Mesenchymal stem cell (in vitro differentiated cells and primary cell): ENCODE measurements around the gene KRTCAP2.
A peak's percentile ranks its signal among the peaks of the same experiment; 100 is the strongest.

Experiments used
- DNase-seq: peaks from one replicate; pipeline ENCODE4 v3.0.0-alpha.2; 2013
- H2AFZ ChIP-seq: one replicate; pipeline ENCODE4 v1.6.1; 2013; ENCODE audit warnings: low read depth, mild to moderate bottlenecking, control low read depth, inconsistent platforms, low read length, moderate library complexity
- H2AK5ac ChIP-seq: 2 replicates; pipeline ENCODE4 v1.6.1; 2013; ENCODE audit warnings: low read length, moderate library complexity, mild to moderate bottlenecking, inconsistent platforms; ENCODE audit not compliant: severe bottlenecking
- H2BK120ac ChIP-seq: one replicate; pipeline ENCODE4 v1.6.1; 2013; ENCODE audit warnings: low read depth, mild to moderate bottlenecking, inconsistent platforms, low read length, moderate library complexity
- H2BK12ac ChIP-seq, 2 experiments: one replicate each; pipeline ENCODE4 v1.6.1; 2013; ENCODE audit warnings: inconsistent platforms in 2 of 2, low read length in 2 of 2, mild to moderate bottlenecking in 2 of 2, moderate library complexity in 2 of 2, control low read depth in 1 of 2
- H2BK15ac ChIP-seq: one replicate; pipeline ENCODE4 v1.6.1; 2013; ENCODE audit warnings: mild to moderate bottlenecking, low read depth, inconsistent platforms; ENCODE audit not compliant: poor library complexity, severe bottlenecking
- H2BK5ac ChIP-seq: 2 replicates; pipeline ENCODE4 v1.6.1; 2013; ENCODE audit warnings: low read depth, mild to moderate bottlenecking, low read length, control low read depth, inconsistent platforms; ENCODE audit not compliant: poor library complexity, severe bottlenecking
- H3K14ac ChIP-seq, 2 experiments: one replicate each; pipeline ENCODE4 v1.6.1; 2013; ENCODE audit warnings: inconsistent platforms in 2 of 2, low read length in 2 of 2, control low read depth in 1 of 2, mild to moderate bottlenecking in 1 of 2, moderate library complexity in 1 of 2
- H3K18ac ChIP-seq, 2 experiments: one replicate each; pipeline ENCODE4 v1.6.1; 2013; ENCODE audit warnings: inconsistent platforms in 2 of 2, low read length in 2 of 2, control low read depth in 1 of 2, low read depth in 1 of 2, mild to moderate bottlenecking in 1 of 2
- H3K23ac ChIP-seq, 2 experiments: one replicate each; pipeline ENCODE4 v1.6.1; 2013; ENCODE audit warnings: inconsistent platforms in 2 of 2, low read length in 2 of 2, mild to moderate bottlenecking in 2 of 2, moderate library complexity in 2 of 2, control low read depth in 1 of 2
- H3K27ac ChIP-seq: 2 replicates; pipeline ENCODE4 v1.5.1; 2013; ENCODE audit warnings: mild to moderate bottlenecking, moderate library complexity, low read length, control low read depth, inconsistent platforms; ENCODE audit not compliant: poor library complexity, severe bottlenecking
- H3K27me3 ChIP-seq, 2 experiments: 2 replicates each; pipeline versions ENCODE4 v1.6.1 to v1.7.0; 2013; ENCODE audit warnings: low read length in 2 of 2, mild to moderate bottlenecking in 2 of 2, moderate library complexity in 2 of 2, control low read depth in 1 of 2, inconsistent platforms in 1 of 2; ENCODE audit not compliant: control insufficient read depth in 1 of 2, insufficient read depth in 1 of 2
- H3K36me3 ChIP-seq, 2 experiments: 2 replicates each; pipeline versions ENCODE4 v1.6.1 to v1.7.0; 2013; ENCODE audit warnings: low read length in 2 of 2, control low read depth in 1 of 2, inconsistent platforms in 1 of 2, low read depth in 1 of 2, mild to moderate bottlenecking in 1 of 2; ENCODE audit not compliant: insufficient read depth in 2 of 2, control insufficient read depth in 1 of 2
- H3K4ac ChIP-seq, 2 experiments: one replicate each; pipeline ENCODE4 v1.6.1; 2013; ENCODE audit warnings: inconsistent platforms in 2 of 2, low read length in 2 of 2, mild to moderate bottlenecking in 2 of 2, moderate library complexity in 2 of 2, control low read depth in 1 of 2, low read depth in 1 of 2
- H3K4me1 ChIP-seq: 2 replicates; pipeline ENCODE4 v1.6.1; 2013; ENCODE audit warnings: low read depth, low read length, control low read depth; ENCODE audit not compliant: control insufficient read depth, insufficient read depth
- H3K4me2 ChIP-seq: 2 replicates; pipeline ENCODE4 v1.6.1; 2013; ENCODE audit warnings: low read length, mild to moderate bottlenecking, inconsistent platforms; ENCODE audit not compliant: poor library complexity, severe bottlenecking
- H3K4me3 ChIP-seq, 2 experiments: 2 replicates each; pipeline versions ENCODE4 v1.5.1 to v1.7.0; 2013; ENCODE audit warnings: low read length in 2 of 2, mild to moderate bottlenecking in 2 of 2, control low read depth in 1 of 2, low read depth in 1 of 2; ENCODE audit not compliant: insufficient read depth in 1 of 2
- H3K79me1 ChIP-seq: replicated peaks from 2 replicates; pipeline ENCODE4 v1.6.1; 2013; ENCODE audit warnings: mild to moderate bottlenecking, control low read depth, low read length, inconsistent platforms; ENCODE audit not compliant: poor library complexity, severe bottlenecking
- H3K9ac ChIP-seq: 2 replicates; pipeline ENCODE4 v1.7.0; 2013; ENCODE audit warnings: mild to moderate bottlenecking, low read length, moderate library complexity
- H3K9me3 ChIP-seq: 2 replicates; pipeline ENCODE4 v1.7.0; 2013; ENCODE audit warnings: mild to moderate bottlenecking, low read length; ENCODE audit not compliant: control insufficient read depth
- H4K8ac ChIP-seq: one replicate; pipeline ENCODE4 v1.6.1; 2013; ENCODE audit warnings: inconsistent platforms, mild to moderate bottlenecking, low read length, moderate library complexity
- H4K91ac ChIP-seq: one replicate; pipeline ENCODE4 v1.6.1; 2013; ENCODE audit warnings: mild to moderate bottlenecking, low read length, inconsistent platforms
- WGBS: methylation state at CpG from one replicate; pipeline ENCODE4 v1.1.7; 2013; ENCODE audit warnings: mixed read lengths; 5-methylcytosine and 5-hydroxymethylcytosine counted together

The KRTCAP2 gene

DNA sequence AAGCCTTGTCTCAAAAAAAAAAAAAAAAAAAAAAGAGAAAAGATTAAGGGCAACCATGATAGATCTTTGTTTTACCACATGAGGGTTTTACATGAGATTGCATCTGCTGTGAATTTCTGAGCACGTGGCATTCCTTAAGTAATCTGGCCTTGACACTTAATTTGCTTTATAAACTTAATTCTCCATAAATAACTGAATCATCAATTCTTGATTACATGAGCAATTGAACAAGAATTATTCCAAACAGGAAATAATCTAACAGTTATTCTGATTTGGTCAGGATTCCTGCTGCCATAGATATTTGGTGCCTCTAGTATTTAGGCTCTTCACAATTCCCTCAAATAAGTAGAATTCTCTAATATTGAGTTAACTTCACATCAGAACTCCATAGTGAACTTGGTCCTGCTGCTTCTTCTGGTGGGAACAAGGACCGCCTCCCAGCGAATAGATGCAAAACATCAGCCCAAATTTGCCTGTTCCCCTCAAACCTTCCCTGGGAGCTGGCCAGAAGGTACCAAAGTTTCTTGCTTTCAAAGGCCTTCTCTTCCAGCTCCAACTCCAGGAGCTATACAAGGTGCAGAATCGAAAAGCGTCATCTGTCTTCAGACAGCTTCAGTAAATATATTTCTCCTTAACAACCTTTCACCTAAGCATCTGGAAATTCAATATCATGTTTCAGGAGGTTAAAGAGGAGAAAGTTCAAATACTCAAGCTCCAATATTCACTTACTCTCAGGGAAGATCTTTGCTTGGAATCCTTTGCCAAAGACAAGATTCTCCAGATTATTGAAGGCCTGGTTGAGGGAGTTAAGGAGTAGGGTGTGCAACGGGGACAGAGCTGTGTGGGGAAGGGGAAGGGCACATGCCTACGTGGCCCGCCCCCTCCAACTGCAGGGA, 1.0 kb downstream of the KRTCAP2 start:
- peak overlapping the region; percentile 75 for H2AFZ ChIP-seq
- H4K8ac ChIP-seq, result peak overlapping the region; percentile 29
- peak overlapping the region; percentile 92 for H4K91ac ChIP-seq
- H2BK120ac ChIP-seq, result no peak overlapping the region
- H3K18ac ChIP-seq, result peak overlapping the region; percentile 86 to 87
- no peak overlapping the region for H3K23ac ChIP-seq
- peak overlapping the region; percentile 57 to 90 for H3K4ac ChIP-seq
- no peak for DNase-seq
- H3K36me3 ChIP-seq, result peaks cover 32 to 36% of the 10 kb centered on the region in 2 experiments
- peak overlapping the region; percentile 96 for H3K9ac ChIP-seq
- peak overlapping the region; percentile 83 to 96 for H3K4me3 ChIP-seq
- WGBS, result 57% methylated on average over 8 of the region's 8 CpGs
- H3K79me1 ChIP-seq, result peaks cover 13% of the 10 kb centered on the region
- peak overlapping the region; percentile 12 for H2AK5ac ChIP-seq
- peaks cover 31% of the 10 kb centered on the region for H3K4me1 ChIP-seq
- H3K9me3 ChIP-seq, result no peaks in the 10 kb centered on the region
- H3K27me3 ChIP-seq, result peaks cover 2 to 4% of the 10 kb centered on the region in 2 experiments
- H2BK15ac ChIP-seq, result no peak overlapping the region
- peak overlapping the region; percentile 95 for H3K27ac ChIP-seq
- H2BK12ac ChIP-seq, result peak overlapping the region in 1 of 2 experiments; percentile 51
- peak overlapping the region in 1 of 2 experiments; percentile 93 for H3K14ac ChIP-seq
- no peak overlapping the region for H2BK5ac ChIP-seq
- H3K4me2 ChIP-seq, result peak overlapping the region; percentile 72

DNA sequence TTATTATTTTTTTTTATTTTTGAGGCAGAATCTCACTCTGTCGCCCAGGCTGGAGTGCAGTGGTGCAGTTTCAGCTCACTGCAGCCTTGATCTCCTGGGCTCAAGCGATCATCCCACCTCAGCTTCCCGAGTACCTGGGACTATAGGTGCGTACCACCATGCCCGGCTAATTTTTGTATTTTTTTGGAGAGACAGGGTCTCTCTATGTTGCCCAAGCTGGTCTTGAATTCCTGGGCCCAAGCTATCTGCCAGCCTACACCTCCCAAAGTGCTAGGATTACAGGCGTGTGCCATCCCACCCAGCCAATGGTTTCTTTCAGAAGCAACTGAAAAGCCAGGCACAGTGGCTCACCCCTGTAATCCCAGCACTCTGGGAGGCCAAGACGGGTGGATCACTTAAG, 2.3 kb downstream of the KRTCAP2 start:
- 98% methylated on average over 7 of the region's 7 CpGs for WGBS
- Histone ChIP-seq H3K9ac (no peak overlapping the region), H3K27ac (no peak overlapping the region), H3K4ac (no peak overlapping the region), H2BK15ac (no peak overlapping the region), H4K91ac (no peak overlapping the region), H2BK5ac (no peak overlapping the region), H3K18ac (no peak overlapping the region), H3K4me1 (peaks cover 23% of the 10 kb centered on the region), H3K4me3 (no peak overlapping the region), H3K4me2 (no peak overlapping the region), H3K36me3 (peaks cover 24 to 32% of the 10 kb centered on the region in 2 experiments), H2AFZ (no peak overlapping the region), H2BK12ac (no peak overlapping the region), H3K23ac (no peak overlapping the region), H3K27me3 (peaks cover 13 to 16% of the 10 kb centered on the region in 2 experiments), H2AK5ac (no peak overlapping the region), H3K79me1 (peaks cover 9% of the 10 kb centered on the region), H4K8ac (no peak overlapping the region), H3K14ac (no peak overlapping the region), H2BK120ac (no peak overlapping the region), H3K9me3 (no peaks in the 10 kb centered on the region)
- DNase-seq, result no peak

DNA sequence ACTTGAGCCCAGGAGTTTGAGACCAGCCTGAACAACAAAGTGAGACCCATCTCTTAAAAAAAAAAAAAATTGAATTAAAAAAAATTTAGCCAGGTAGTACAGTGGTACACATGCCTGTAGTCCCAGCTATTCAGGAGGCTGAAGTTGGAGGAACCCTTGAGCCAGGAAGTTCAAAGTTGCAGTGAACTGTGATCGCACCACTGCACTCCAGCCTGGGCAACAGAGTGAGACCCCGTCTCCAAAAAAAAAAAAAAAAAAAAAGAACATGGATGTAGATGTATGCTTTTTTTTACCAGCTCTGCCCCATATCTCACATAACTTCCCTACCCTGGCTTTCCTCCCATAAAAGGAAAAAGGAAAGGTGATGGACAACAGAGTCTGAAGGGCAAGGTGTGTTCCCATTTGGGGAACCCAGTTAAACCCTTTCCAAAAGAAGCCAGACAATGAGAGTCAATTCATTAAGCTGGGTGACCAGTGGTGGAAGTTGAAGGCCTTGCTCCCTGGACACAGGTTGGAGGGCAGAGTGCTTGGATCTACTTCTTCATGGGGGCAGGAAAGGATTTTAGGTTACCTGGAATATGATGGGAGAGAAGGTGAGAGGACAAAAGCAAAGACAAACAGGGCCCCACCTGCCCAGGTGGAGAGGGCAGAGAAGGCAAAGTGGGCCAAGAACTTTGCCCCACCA, 2.9 kb downstream of the KRTCAP2 start:
- H2AK5ac ChIP-seq, result no peak overlapping the region
- H2BK5ac ChIP-seq, result no peak overlapping the region
- H2AFZ ChIP-seq, result no peak overlapping the region
- no peak overlapping the region for H4K91ac ChIP-seq
- peaks cover 9% of the 10 kb centered on the region for H3K79me1 ChIP-seq
- H2BK15ac ChIP-seq, result no peak overlapping the region
- H3K23ac ChIP-seq, result no peak overlapping the region
- no peak overlapping the region for H2BK120ac ChIP-seq
- no peak overlapping the region for H3K4me3 ChIP-seq
- H3K14ac ChIP-seq, result no peak overlapping the region
- H4K8ac ChIP-seq, result no peak overlapping the region
- H3K18ac ChIP-seq, result no peak overlapping the region
- peaks cover 23 to 32% of the 10 kb centered on the region in 2 experiments for H3K36me3 ChIP-seq
- no peak overlapping the region for H2BK12ac ChIP-seq
- WGBS, result 100% methylated on average over 1 of the region's 2 CpGs
- H3K27me3 ChIP-seq, result peaks cover 16 to 17% of the 10 kb centered on the region in 2 experiments
- no peak overlapping the region for H3K4me2 ChIP-seq
- no peak overlapping the region for H3K27ac ChIP-seq
- H3K4me1 ChIP-seq, result peaks cover 21% of the 10 kb centered on the region
- H3K9ac ChIP-seq, result no peak overlapping the region
- H3K4ac ChIP-seq, result no peak overlapping the region
- no peak for DNase-seq
- no peaks in the 10 kb centered on the region for H3K9me3 ChIP-seq

DNA sequence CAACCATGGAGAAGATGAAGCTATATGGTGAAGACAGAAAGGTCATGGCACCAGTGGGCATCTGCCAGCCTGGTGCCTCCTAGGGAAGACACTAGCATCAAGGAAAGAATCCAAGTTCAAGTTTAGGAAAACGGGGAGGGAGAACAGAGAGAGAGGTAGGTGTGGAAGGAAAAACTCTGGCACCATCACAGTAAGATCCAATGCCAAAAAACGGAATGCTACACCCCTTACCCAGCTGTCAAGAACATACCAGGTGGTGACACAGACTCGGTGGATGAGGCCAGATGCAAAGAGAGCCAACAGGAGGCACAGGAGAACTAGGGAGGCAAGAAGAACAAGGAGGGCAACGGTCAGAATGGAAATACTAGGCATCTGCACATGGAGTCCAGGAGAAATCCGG, 3.6 kb downstream of the KRTCAP2 start:
- no peak overlapping the region for H3K14ac ChIP-seq
- H2BK15ac ChIP-seq, result no peak overlapping the region
- no peak overlapping the region for H2AK5ac ChIP-seq
- no peak overlapping the region for H4K8ac ChIP-seq
- no peak overlapping the region for H2BK12ac ChIP-seq
- no peak overlapping the region for H3K4me2 ChIP-seq
- H3K27me3 ChIP-seq, result peaks cover 16 to 17% of the 10 kb centered on the region in 2 experiments
- no peak overlapping the region for H3K9ac ChIP-seq
- DNase-seq, result no peak
- H3K4me1 ChIP-seq, result peaks cover 14% of the 10 kb centered on the region
- no peak overlapping the region for H4K91ac ChIP-seq
- H3K4ac ChIP-seq, result no peak overlapping the region
- H3K9me3 ChIP-seq, result no peaks in the 10 kb centered on the region
- H2AFZ ChIP-seq, result no peak overlapping the region
- no peak overlapping the region for H2BK120ac ChIP-seq
- no peak overlapping the region for H2BK5ac ChIP-seq
- H3K27ac ChIP-seq, result no peak overlapping the region
- H3K36me3 ChIP-seq, result peaks cover 23 to 32% of the 10 kb centered on the region in 2 experiments
- H3K4me3 ChIP-seq, result no peak overlapping the region
- no peak overlapping the region for H3K23ac ChIP-seq
- peaks cover 9% of the 10 kb centered on the region for H3K79me1 ChIP-seq
- WGBS, result 96% methylated on average over 3 of the region's 5 CpGs
- H3K18ac ChIP-seq, result no peak overlapping the region
